ENCODE data around the gene TGIF1.

DNA sequence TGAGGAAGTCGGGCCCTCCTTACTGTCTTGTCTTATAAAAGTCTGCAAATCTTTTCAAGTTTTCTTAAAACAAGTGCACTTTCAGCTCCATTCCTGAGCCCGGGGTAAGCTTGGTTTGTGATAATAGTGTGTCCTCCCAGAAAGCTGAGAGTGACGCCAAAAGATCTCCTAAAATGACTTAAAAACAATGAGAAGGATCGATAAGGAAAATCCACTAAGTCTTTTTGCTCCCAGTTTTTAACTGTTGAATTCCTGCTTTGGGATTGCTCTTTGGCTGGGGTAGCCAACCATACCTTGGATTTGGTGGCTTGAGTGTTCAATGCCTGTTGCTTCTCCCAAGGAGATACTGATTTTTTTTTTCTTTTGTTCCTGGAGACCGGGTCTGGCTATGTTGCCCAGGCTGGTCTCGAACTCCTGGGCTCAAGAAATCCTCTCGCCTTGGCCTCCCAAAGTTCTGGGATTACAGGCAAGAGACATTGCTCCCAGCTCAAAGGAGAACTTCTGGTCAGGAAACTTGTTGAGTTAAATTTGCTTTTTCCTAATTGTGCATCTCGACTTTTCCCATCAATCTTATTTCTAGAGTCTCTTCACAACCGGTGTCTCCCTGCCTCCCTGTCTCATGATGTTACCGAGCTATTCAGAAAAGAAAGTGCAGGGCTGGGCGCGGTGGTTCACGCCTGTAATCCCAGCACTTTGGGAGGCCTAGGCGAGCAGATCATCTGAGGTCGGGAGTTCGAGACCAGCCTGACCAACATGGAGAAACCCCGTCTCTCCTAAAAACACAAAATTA is 3.0 kb downstream of the TGIF1 start:
- TF ChIP-seq, protein P1, sequence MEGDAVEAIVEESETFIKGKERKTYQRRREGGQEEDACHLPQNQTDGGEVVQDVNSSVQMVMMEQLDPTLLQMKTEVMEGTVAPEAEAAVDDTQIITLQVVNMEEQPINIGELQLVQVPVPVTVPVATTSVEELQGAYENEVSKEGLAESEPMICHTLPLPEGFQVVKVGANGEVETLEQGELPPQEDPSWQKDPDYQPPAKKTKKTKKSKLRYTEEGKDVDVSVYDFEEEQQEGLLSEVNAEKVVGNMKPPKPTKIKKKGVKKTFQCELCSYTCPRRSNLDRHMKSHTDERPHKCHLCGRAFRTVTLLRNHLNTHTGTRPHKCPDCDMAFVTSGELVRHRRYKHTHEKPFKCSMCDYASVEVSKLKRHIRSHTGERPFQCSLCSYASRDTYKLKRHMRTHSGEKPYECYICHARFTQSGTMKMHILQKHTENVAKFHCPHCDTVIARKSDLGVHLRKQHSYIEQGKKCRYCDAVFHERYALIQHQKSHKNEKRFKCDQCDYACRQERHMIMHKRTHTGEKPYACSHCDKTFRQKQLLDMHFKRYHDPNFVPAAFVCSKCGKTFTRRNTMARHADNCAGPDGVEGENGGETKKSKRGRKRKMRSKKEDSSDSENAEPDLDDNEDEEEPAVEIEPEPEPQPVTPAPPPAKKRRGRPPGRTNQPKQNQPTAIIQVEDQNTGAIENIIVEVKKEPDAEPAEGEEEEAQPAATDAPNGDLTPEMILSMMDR (IDR thresholded peaks at IDR 0.05): no peak
- no peak for TF ChIP-seq POLR2AphosphoS5 (IDR thresholded peaks at IDR 0.05)
- TF ChIP-seq POLR2A (IDR thresholded peaks at IDR 0.05): no peak
- TF ChIP-seq EP300 (IDR thresholded peaks at IDR 0.05): no peak
